GM12878 (cell line): Measurements from ENCODE around the gene SYNJ2. TPM values are rescaled to one million over a fixed set of nuclear protein-coding genes. Genes with fewer than 3 reads are reported as not detected.

ENCODE experiments used
- ATAC-seq: fragments of 200-7000 bp; cut with Tn5 transposase; 3 replicates; pipeline ENCODE4 v1.9.1; 2020; ENCODE audit warnings: mild to moderate bottlenecking, moderate library complexity
- BruUV-seq: library from RNA; stranded (reverse); fragments of 400-500 nt; replicated peaks from 2 replicates; lab custom pipeline; 2021; lab: Mats Ljungman, UMichigan
- CTCF ChIA-PET: fragments of 300-600 bp; sonication (Branson Sonifier 250); formaldehyde crosslinking; extraction: SDS; loops from one replicate; lab custom pipeline; 2021; ENCODE audit warnings: inconsistent platforms; lab: Yijun Ruan, JAX
- POLR2A ChIA-PET: fragments of 350-600 bp; formaldehyde crosslinking; extraction: SDS; loops from one replicate; lab custom pipeline; 2021; ENCODE audit warnings: inconsistent platforms; lab: Charles Lee
- RAD21 ChIA-PET: fragments of 300-600 bp; sonication (Branson Sonifier 250); formaldehyde crosslinking; loops from one replicate; lab custom pipeline; 2023; ENCODE audit warnings: antibody characterized with exemption; ENCODE audit not compliant: unreplicated experiment; lab: Charles Lee
- SMC1A ChIA-PET: fragments of 300-600 bp; sonication (Branson Sonifier 250); formaldehyde crosslinking; loops from one replicate; lab custom pipeline; 2023; ENCODE audit not compliant: unreplicated experiment, uncharacterized antibody; lab: Charles Lee
- DNase-seq: peaks from one replicate; pipeline ENCODE4 v3.0.0-alpha.2; 2011; ENCODE audit warnings: low read depth, low spot score
- FAIRE-seq: peaks from 3 replicates; lab custom pipeline; 2011; peaks lifted over from hg19 to GRCh38; lab: Jason Lieb, UNC
- H2AFZ ChIP-seq: 2 replicates; pipeline ENCODE4 v1.6.0; 2011; ENCODE audit warnings: low read depth, low read length, control low read depth; ENCODE audit not compliant: control insufficient read depth
- H3K27ac ChIP-seq: 2 replicates; pipeline ENCODE4 v1.5.1; 2011; ENCODE audit warnings: control low read depth; ENCODE audit not compliant: control insufficient read depth, insufficient read depth
- H3K27me3 ChIP-seq, 2 experiments: replicated peaks in 1 of 2; 2 replicates each; pipeline versions ENCODE4 v1.6.0 to v1.6.1; 2011; ENCODE audit warnings: low read length in 1 of 2; ENCODE audit not compliant: control insufficient read depth in 2 of 2, insufficient read depth in 2 of 2
- H3K36me3 ChIP-seq, 2 experiments: 2 replicates each; pipeline ENCODE4 v1.5.1; 2011; ENCODE audit warnings: low read length in 1 of 2; ENCODE audit not compliant: control insufficient read depth in 2 of 2, insufficient read depth in 2 of 2
- H3K4me1 ChIP-seq: 2 replicates; pipeline ENCODE4 v1.6.1; 2011; ENCODE audit warnings: mild to moderate bottlenecking, low read length, moderate library complexity, mixed read lengths; ENCODE audit not compliant: control insufficient read depth, insufficient read depth
- H3K4me2 ChIP-seq: 2 replicates; pipeline ENCODE4 v1.6.0; 2011; ENCODE audit warnings: control low read depth; ENCODE audit not compliant: control insufficient read depth, insufficient read depth
- H3K4me3 ChIP-seq: fragments of 200-600 bp; sonication (generic); 2 replicates; pipeline ENCODE4 v1.5.1; 2016
- H3K79me2 ChIP-seq: 2 replicates; pipeline ENCODE4 v1.6.0; 2011; ENCODE audit warnings: low read length; ENCODE audit not compliant: control insufficient read depth, insufficient read depth
- H3K9ac ChIP-seq: 2 replicates; pipeline ENCODE4 v1.8.0; 2011; ENCODE audit warnings: low read length, control low read depth, mixed read lengths; ENCODE audit not compliant: control insufficient read depth, insufficient read depth
- H3K9me3 ChIP-seq: replicated peaks from 3 replicates; pipeline ENCODE4 v1.5.1; 2011; ENCODE audit warnings: mild to moderate bottlenecking, low read length; ENCODE audit not compliant: control insufficient read depth, insufficient read depth
- H4K20me1 ChIP-seq: 2 replicates; pipeline ENCODE4 v1.6.0; 2011; ENCODE audit not compliant: control insufficient read depth, insufficient read depth
- CTCF ChIP-seq, 3 experiments: IDR thresholded peaks in 2 of 3; conservative IDR thresholded peaks in 1 of 3; 2 replicates each; pipeline ENCODE4 v1.5.1; 2011; ENCODE audit warnings: low read depth in 3 of 3, low read length in 3 of 3, mild to moderate bottlenecking in 3 of 3, control low read depth in 2 of 3, moderate library complexity in 2 of 3, inconsistent platforms in 1 of 3, mixed read lengths in 1 of 3; ENCODE audit not compliant: control insufficient read depth in 2 of 3, insufficient read depth in 1 of 3; ENCODE audit errors: extremely low read depth in 1 of 3
- RAD21 ChIP-seq: IDR thresholded peaks from 2 replicates; pipeline ENCODE4 v1.6.1; 2011; ENCODE audit warnings: mild to moderate bottlenecking, low read depth, low read length, moderate library complexity; ENCODE audit not compliant: insufficient read depth
- SMC3 ChIP-seq: IDR thresholded peaks from 2 replicates; pipeline ENCODE4 v1.6.1; 2011; ENCODE audit warnings: low read length, improper control_type of control experiment, borderline replicate concordance
- USF2 ChIP-seq: IDR thresholded peaks from 2 replicates; pipeline ENCODE4 v1.6.1; 2011; ENCODE audit warnings: low read depth, low read length, improper control_type of control experiment, borderline replicate concordance
- WGBS: methylation state at CpG from one replicate; pipeline ENCODE4 v1.1.6; 2016; ENCODE audit warnings: low lambda C conversion rate; ENCODE audit not compliant: insufficient replicate concordance, insufficient coverage; ENCODE audit errors: missing lambda C conversion rate; 5-methylcytosine and 5-hydroxymethylcytosine counted together
- in situ Hi-C: fragments of 300-500 bp; cut with MboI; formaldehyde crosslinking; loops from 9 replicates; pipeline ENCODE4 v1.14.3; 2018; ENCODE audit warnings: mixed read lengths
- intact Hi-C: fragments of 100-400 bp; cut with micrococcal nuclease; formaldehyde crosslinking; loops from one replicate; pipeline ENCODE4 v1.14.2; 2022; ENCODE audit not compliant: unreplicated experiment
- polyA plus RNA-seq, 11 experiments: library from polyadenylated mRNA; depleted of rRNA in 4 of 11; unstranded in 6 of 11; stranded (reverse) in 5 of 11; fragments of >200 nt; fragmentation: Nextera tagmentation in 4 of 11; fragmentation: Illumina TruSeq in 1 of 11; extraction: Ambion mirVana in 4 of 11; extraction: Trizol in 1 of 11; gene quantifications; 1 replicate in 1 of 11; 2 replicates in 10 of 11; pipeline versions ENCODE4 v1.2.1 to v1.2.3, GENCODE V29; 2011 to 2016; ENCODE audit warnings: inconsistent platforms in 2 of 11, missing spikeins in 2 of 11, low read depth in 1 of 11
- total RNA-seq, 4 experiments: library from RNA; depleted of rRNA in 3 of 4; stranded (reverse); fragments of >200 nt in 3 of 4; fragmentation: Illumina TruSeq in 1 of 4; extraction: Trizol in 1 of 4; gene quantifications; 2 replicates each; pipeline versions ENCODE4 v1.2.1 to v1.2.3, GENCODE V29; 2013 to 2021

The SYNJ2 gene
- total and polyA plus RNA-seq, 10 of the 15 experiments (the other 5 are each of a cell fraction or from before 2014, with no cell fraction given), result 0.11 to 1.8 (median 0.57) TPM

DNA sequence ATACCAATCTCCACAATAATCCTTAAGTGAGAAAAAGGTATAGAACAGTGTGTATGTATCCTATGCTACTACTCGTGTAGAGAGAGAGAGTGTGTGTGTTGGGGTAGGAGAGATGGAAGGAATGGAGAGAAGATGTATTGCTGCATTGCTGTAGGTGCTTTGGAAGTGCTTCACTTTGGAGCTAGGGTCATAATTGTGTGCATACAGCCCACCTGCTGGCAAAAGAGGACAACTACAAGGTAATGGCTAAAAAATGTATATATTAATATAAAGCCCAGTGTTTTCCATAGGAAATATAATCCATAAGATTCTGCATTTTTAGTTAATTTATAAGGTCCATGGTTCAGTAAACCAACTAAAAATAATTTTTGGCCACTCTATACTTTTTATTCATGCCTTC is 150.3 kb downstream of the SYNJ2 start:
- TF ChIP-seq CTCF (IDR thresholded peaks at IDR 0.05 in 2 of 3, conservative IDR thresholded peaks at IDR 0.05 in 1 of 3; ENCODE audit: control insufficient read depth in 2 of 3, extremely low read depth in 1 of 3, insufficient read depth in 1 of 3, low read depth in 3 of 3, low read length in 3 of 3) (peak; percentile 41 to 54 (median 51); a peak in 5 of 6 replicates), RAD21 (peak; percentile 44), USF2 (no peak), SMC3 (0 out of 2 replicates have a peak, but pooled peaks have one; percentile 10)
- intact Hi-C loops, result no loop called here
- in situ Hi-C loops, result no loop called here
- FAIRE-seq (peak; percentile 13), ATAC-seq (peak; percentile 74), DNase-seq (no peak)
- Histone ChIP-seq H3K27ac (no peak overlapping the region), H3K4me1 (no peaks in the 10 kb centered on the region), H3K27me3 (no peaks in the 10 kb centered on the region), H2AFZ (no peak overlapping the region), H3K9me3 (no peaks in the 10 kb centered on the region), H3K4me2 (no peak overlapping the region), H3K79me2 (no peaks in the 10 kb centered on the region), H4K20me1 (no peaks in the 10 kb centered on the region), H3K9ac (no peak overlapping the region), H3K4me3 (no peak overlapping the region), H3K36me3 (no peaks in the 10 kb centered on the region)
- ChIA-PET CTCF (interaction anchor here (0.6 to 1.5 kb wide), 7 partner anchors 11 to 808 kb away, joined by 3 to 4 read pairs (median 3); no protein-coding TSS in a partner anchor), RAD21 (no interaction called here), POLR2A (no interaction called here), SMC1A (interaction anchor here (0.9 to 1.5 kb wide), 2 partner anchors 59 to 259 kb away, joined by 3 read pairs; no protein-coding TSS in a partner anchor)
- WGBS, result 5% methylated on average over 1 of the region's 1 CpG
- no TSS peak for BruUV-seq
